ENCODE measurements around the gene TAS2R31. TPM values are rescaled to one million over a fixed set of nuclear protein-coding genes. Genes with fewer than 3 reads are reported as not detected.

Gene TAS2R31
- polyA plus RNA-seq, 2 of the 4 experiments (the other 2 are of a cell fraction): 0.17 to 1.1 TPM

GRCh38 chr12:11070999-11071398 lies 39.8 kb upstream of the TAS2R31 start:
- H3K4me1 ChIP-seq: no peaks in the 10 kb centered on the region
- ChIA-PET POLR2A (no interaction called here), CTCF (no interaction called here)
- DNase-seq (ENCODE audit: low read depth in 1 of 2, low spot score in 1 of 2) (no peak), FAIRE-seq (no peak), ATAC-seq (no peak)
- H3K9me3 ChIP-seq: no peaks in the 10 kb centered on the region
- no peak overlapping the region for H3K27ac ChIP-seq
- H3K4me2 ChIP-seq: no peak overlapping the region
- WGBS (ENCODE audit: missing lambda C conversion rate): 0% methylated on average over 1 of the region's 1 CpG
- H3K4me3 ChIP-seq: no peak overlapping the region
- TF ChIP-seq ZNF302 (CRISPR knock-in tag; IDR thresholded peaks at IDR 0.05): no peak
- no peak for TF ChIP-seq RFX5 (IDR thresholded peaks at IDR 0.05)
- TF ChIP-seq EP300 (IDR thresholded peaks at IDR 0.05): no peak
- no peak for TF ChIP-seq RCOR1 (IDR thresholded peaks at IDR 0.05; ENCODE audit: low read depth, low read length)
- no peak for TF ChIP-seq PBX3 (IDR thresholded peaks at IDR 0.05)

- POLR2A ChIA-PET: no interaction called here
- FAIRE-seq: no peak
These were observed 38.7 kb upstream of the TAS2R31 start for GRCh38 chr12:11069854-11070365.

More at GRCh38 chr12:11069854-11070365, 38.7 kb upstream of the TAS2R31 start:
- Histone ChIP-seq H3K4me1 (no peaks in the 10 kb centered on the region), H3K4me2 (no peak overlapping the region), H3K4me3 (no peak overlapping the region), H3K27ac (no peak overlapping the region), H3K9me3 (no peaks in the 10 kb centered on the region)
- WGBS (ENCODE audit: missing lambda C conversion rate): 74% methylated on average over 5 of the region's 5 CpGs
- DNase-seq (ENCODE audit: low read depth in 1 of 2, low spot score in 1 of 2) (no peak), ATAC-seq (no peak)
- CTCF ChIA-PET: no interaction called here
- TF ChIP-seq ESRRA (IDR thresholded peaks at IDR 0.05; ENCODE audit: borderline replicate concordance, low read length) (no peak), CBX2 (IDR thresholded peaks at IDR 0.05; ENCODE audit: borderline replicate concordance, low read depth) (no peak), KDM1A (IDR thresholded peaks at IDR 0.05; ENCODE audit: low read depth) (no peak), REST (IDR thresholded peaks at IDR 0.05) (no peak), NR3C1 (IDR thresholded peaks at IDR 0.05) (no peak), RFX5 (IDR thresholded peaks at IDR 0.05) (no peak), GATA3 (IDR thresholded peaks at IDR 0.05; ENCODE audit: borderline replicate concordance) (no peak), CEBPB (IDR thresholded peaks at IDR 0.05) (no peak), RARB (CRISPR knock-in tag; IDR thresholded peaks at IDR 0.05) (no peak), PBX3 (IDR thresholded peaks at IDR 0.05) (no peak), ZC3H11A (IDR thresholded peaks at IDR 0.05) (no peak), ZSCAN20 (CRISPR knock-in tag; IDR thresholded peaks at IDR 0.05) (no peak), KDM5A (IDR thresholded peaks at IDR 0.05) (no peak), FOSB (CRISPR knock-in tag; IDR thresholded peaks at IDR 0.05) (no peak), ELK1 (IDR thresholded peaks at IDR 0.05; ENCODE audit: low read depth, low read length) (no peak), POLR2AphosphoS2 (conservative IDR thresholded peaks at IDR 0.05; ENCODE audit: low read length) (no peak), E2F6 (IDR thresholded peaks at IDR 0.05; ENCODE audit: borderline replicate concordance, low read depth) (no peak)
